ENCODE measurements around the gene BCL2. TPM values are rescaled to one million over a fixed set of nuclear protein-coding genes. Genes with fewer than 3 reads are reported as not detected.

Gene BCL2
- total RNA-seq, 1 donor from 2014 or later, result 20.5 TPM

DNA sequence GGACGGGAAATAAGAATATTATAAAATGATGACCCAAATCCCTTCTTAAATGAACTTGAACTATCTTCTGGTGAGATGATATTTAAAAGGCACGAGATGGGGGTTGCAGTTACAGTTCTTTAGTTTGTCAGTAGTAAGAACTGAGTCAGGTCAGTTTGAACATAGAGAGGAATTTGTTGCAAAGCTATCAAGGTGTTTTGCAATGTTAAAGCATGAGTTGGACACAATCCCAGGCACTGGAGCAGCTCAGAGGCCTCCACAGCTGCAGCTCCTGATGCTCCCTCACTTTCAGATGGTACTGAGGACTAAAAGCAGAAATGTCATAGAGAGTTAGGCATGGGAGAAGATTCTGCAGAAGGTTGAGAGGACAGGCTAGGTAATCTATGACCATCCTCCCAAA is 236.0 kb downstream of the BCL2 start:
- intact Hi-C loops (cut with DNase I), result no loop called here
- TF ChIP-seq, protein P1, sequence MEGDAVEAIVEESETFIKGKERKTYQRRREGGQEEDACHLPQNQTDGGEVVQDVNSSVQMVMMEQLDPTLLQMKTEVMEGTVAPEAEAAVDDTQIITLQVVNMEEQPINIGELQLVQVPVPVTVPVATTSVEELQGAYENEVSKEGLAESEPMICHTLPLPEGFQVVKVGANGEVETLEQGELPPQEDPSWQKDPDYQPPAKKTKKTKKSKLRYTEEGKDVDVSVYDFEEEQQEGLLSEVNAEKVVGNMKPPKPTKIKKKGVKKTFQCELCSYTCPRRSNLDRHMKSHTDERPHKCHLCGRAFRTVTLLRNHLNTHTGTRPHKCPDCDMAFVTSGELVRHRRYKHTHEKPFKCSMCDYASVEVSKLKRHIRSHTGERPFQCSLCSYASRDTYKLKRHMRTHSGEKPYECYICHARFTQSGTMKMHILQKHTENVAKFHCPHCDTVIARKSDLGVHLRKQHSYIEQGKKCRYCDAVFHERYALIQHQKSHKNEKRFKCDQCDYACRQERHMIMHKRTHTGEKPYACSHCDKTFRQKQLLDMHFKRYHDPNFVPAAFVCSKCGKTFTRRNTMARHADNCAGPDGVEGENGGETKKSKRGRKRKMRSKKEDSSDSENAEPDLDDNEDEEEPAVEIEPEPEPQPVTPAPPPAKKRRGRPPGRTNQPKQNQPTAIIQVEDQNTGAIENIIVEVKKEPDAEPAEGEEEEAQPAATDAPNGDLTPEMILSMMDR (IDR thresholded peaks at IDR 0.05), result no peak
- DNase-seq (ENCODE audit: low spot score in 2 of 2), result no peak
- H3K36me3 ChIP-seq, result no peaks in the 10 kb centered on the region
- no peak overlapping the region for H3K4me3 ChIP-seq
- no peaks in the 10 kb centered on the region for H3K4me1 ChIP-seq
- no peak overlapping the region for H3K27ac ChIP-seq
- H3K9me3 ChIP-seq, result peaks cover 0 to 6% of the 10 kb centered on the region in 2 donors
- H3K27me3 ChIP-seq, result no peaks in the 10 kb centered on the region

DNA sequence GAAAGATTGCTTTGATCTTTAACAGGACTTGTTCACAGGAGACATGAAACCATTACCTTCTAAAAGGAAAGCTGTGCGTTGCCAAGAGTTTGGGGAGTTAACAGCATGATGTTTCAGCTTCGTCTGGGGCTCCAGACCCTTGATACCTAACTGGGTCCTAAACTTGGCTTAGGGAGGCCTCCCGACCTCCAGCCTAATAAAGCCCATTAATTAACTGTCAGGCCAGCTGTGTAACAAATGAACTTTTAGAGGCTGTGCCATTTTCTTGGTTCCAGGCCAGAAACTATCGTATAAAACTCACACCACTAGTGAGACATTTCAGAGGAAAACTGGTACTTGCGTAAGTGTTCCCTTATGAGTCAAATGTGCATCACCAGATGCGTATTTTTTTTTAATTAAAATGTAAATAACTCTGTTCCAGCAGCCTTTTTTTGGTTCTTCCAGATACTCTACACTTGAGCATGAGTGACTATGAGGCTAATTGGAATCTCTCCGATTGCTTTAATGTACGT is 236.5 kb downstream of the BCL2 start:
- H3K27ac ChIP-seq, result no peak overlapping the region
- H3K4me1 ChIP-seq, result no peaks in the 10 kb centered on the region
- TF ChIP-seq, protein P1 (IDR thresholded peaks at IDR 0.05), result no peak
- no peak overlapping the region for H3K4me3 ChIP-seq
- peaks cover 0 to 6% of the 10 kb centered on the region in 2 donors for H3K9me3 ChIP-seq
- H3K27me3 ChIP-seq, result no peaks in the 10 kb centered on the region
- intact Hi-C loops (cut with DNase I), result no loop called here
- DNase-seq (ENCODE audit: low spot score in 2 of 2), result no peak
- no peaks in the 10 kb centered on the region for H3K36me3 ChIP-seq

DNA sequence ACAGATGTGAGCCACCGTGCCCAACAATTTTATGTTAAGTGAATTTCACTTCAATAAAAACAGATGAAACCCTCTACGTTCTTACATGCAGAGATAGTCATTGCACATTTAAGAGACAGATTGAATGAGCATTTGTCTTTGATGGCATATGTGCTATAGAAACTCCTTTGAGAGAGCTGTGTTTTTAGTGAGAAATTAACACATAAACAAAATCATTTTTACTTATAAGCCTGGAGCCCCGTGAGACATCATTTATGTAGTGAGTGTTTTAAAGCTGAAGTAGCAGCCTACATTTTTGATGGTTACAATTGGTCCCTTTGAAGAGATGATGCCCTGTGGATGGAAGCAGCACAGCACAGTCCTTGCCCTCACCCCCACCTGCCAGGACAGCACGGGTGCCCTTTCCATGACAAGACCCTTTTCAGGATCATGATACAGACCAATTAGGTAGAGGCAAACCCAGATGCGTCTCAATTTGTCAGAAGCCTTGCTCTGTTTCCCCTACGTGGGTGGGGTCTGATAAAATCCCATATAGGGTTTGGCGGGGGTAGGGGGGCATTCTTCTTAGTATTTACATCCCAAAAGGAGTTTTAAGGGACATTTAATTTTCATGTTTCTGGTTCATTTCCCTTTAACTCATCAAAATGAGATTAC is 237.1 kb downstream of the BCL2 start:
- TF ChIP-seq, protein P1 (IDR thresholded peaks at IDR 0.05), result no peak
- H3K36me3 ChIP-seq, result no peaks in the 10 kb centered on the region
- intact Hi-C loops (cut with DNase I), result no loop called here
- H3K4me3 ChIP-seq, result no peak overlapping the region
- H3K9me3 ChIP-seq, result peaks cover 0 to 6% of the 10 kb centered on the region in 2 donors
- H3K4me1 ChIP-seq, result no peaks in the 10 kb centered on the region
- no peak for DNase-seq (ENCODE audit: low spot score in 2 of 2)
- no peak overlapping the region for H3K27ac ChIP-seq
- H3K27me3 ChIP-seq, result no peaks in the 10 kb centered on the region

DNA sequence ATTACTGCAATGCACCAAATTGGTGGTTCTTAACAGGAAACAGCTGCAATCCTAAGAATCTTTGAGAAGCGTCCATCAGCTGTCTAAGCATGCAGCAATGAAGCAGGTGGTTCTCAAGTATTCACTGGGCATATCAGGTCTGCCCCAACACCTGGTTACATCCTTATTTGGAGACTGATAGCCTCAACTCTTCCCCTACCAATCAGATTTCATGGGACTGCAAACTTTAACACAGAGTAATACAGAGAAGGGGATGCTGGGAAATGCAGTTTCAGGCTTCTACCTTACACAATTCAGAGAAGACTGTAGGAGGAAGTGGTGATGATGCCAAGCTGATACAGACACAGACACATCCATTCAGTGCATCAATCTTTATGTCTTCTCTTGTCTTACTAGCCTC is 240.5 kb downstream of the BCL2 start:
- Histone ChIP-seq H3K36me3 (no peaks in the 10 kb centered on the region), H3K4me1 (peaks cover 0 to 3% of the 10 kb centered on the region in 2 donors), H3K9me3 (peaks cover 0 to 6% of the 10 kb centered on the region in 2 donors), H3K27me3 (no peaks in the 10 kb centered on the region), H3K27ac (no peak overlapping the region), H3K4me3 (no peak overlapping the region)
- intact Hi-C loops (cut with DNase I), result no loop called here
- TF ChIP-seq, protein P1 (IDR thresholded peaks at IDR 0.05), result no peak
- no peak for DNase-seq (ENCODE audit: low spot score in 2 of 2)

DNA sequence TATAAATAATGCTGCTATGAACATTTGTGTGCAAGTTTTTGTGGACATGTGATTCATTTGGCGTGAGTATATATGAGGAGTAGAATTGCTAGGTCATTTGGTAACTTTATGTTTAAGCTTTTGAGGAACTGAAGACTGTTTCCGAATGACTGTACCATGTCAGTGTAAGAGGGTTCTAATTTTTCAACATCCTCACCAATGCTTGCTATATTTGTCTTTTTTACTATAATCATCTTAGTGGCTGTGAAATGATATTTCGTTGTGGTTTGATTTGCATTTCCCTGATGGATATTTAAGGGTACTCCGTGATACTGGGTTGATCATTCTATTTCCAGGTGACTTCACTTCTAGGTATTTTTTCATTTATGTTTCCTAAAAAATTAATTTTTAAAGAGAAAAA is 241.1 kb downstream of the BCL2 start:
- no peak for DNase-seq (ENCODE audit: low spot score in 2 of 2)
- H3K9me3 ChIP-seq, result peaks cover 0 to 6% of the 10 kb centered on the region in 2 donors
- TF ChIP-seq, protein P1 (IDR thresholded peaks at IDR 0.05), result no peak
- no peak overlapping the region for H3K27ac ChIP-seq
- no peak overlapping the region for H3K4me3 ChIP-seq
- peaks cover 0 to 3% of the 10 kb centered on the region in 2 donors for H3K4me1 ChIP-seq
- intact Hi-C loops (cut with DNase I), result no loop called here
- H3K36me3 ChIP-seq, result no peaks in the 10 kb centered on the region
- no peaks in the 10 kb centered on the region for H3K27me3 ChIP-seq

All from ascending aorta (tissue), 2 donors.